ENCODE measurements around the gene BCDIN3D. TPM values are rescaled to one million over a fixed set of nuclear protein-coding genes. Genes with fewer than 3 reads are reported as not detected.

BCDIN3D gene
- total RNA-seq, 2 donors from 2014 or later: 1.3 to 3.6 TPM

- Histone ChIP-seq H3K36me3 (replicated peaks in 1 of 2; ENCODE audit: insufficient read depth in 1 of 2, low read depth in 2 of 2) (no peaks in the 10 kb centered on the region), H3K9me3 (no peaks in the 10 kb centered on the region), H3K27ac (no peak overlapping the region), H3K4me3 (no peak overlapping the region), H3K4me1 (no peaks in the 10 kb centered on the region), H3K27me3 (no peaks in the 10 kb centered on the region)
- TF ChIP-seq POLR2A (IDR thresholded peaks at IDR 0.05) (no peak), CTCF (IDR thresholded peaks at IDR 0.05) (no peak)
- WGBS, 2 donors: 63 to 77% methylated on average over 4 to 5 of the region's 5 CpGs
- intact Hi-C loops (cut with DNase I): no loop called here
- DNase-seq (no peak), ATAC-seq (no peak)
These were observed 34.2 kb upstream of the BCDIN3D start for GRCh38 chr12:49877066-49877465.

- no peak for ATAC-seq
- 89 to 90% methylated on average over 3 of the region's 3 CpGs for WGBS, 2 donors
- TF ChIP-seq POLR2A (IDR thresholded peaks at IDR 0.05) (no peak), CTCF (IDR thresholded peaks at IDR 0.05) (no peak)
These were observed 33.2 kb upstream of the BCDIN3D start for GRCh38 chr12:49876070-49876469.

GRCh38 chr12:49875115-49875720 is 32.3 kb upstream of the BCDIN3D start:
- TF ChIP-seq CTCF (IDR thresholded peaks at IDR 0.05) (no peak), POLR2A (IDR thresholded peaks at IDR 0.05) (no peak)
- Histone ChIP-seq H3K36me3 (replicated peaks in 1 of 2; ENCODE audit: insufficient read depth in 1 of 2, low read depth in 2 of 2) (no peaks in the 10 kb centered on the region), H3K9me3 (no peaks in the 10 kb centered on the region), H3K27ac (no peak overlapping the region), H3K27me3 (no peaks in the 10 kb centered on the region), H3K4me1 (no peaks in the 10 kb centered on the region), H3K4me3 (no peak overlapping the region)
- no peak for ATAC-seq
- 83 to 88% methylated on average over 9 of the region's 9 CpGs for WGBS, 2 donors
- DNase-seq: no peak
- intact Hi-C loops (cut with DNase I): no loop called here

More at GRCh38 chr12:49876070-49876469, 33.2 kb upstream of the BCDIN3D start:
- intact Hi-C loops (cut with DNase I): no loop called here
- Histone ChIP-seq H3K4me3 (no peak overlapping the region), H3K27me3 (no peaks in the 10 kb centered on the region), H3K27ac (no peak overlapping the region), H3K36me3 (replicated peaks in 1 of 2; ENCODE audit: insufficient read depth in 1 of 2, low read depth in 2 of 2) (no peaks in the 10 kb centered on the region), H3K4me1 (no peaks in the 10 kb centered on the region), H3K9me3 (no peaks in the 10 kb centered on the region)
- no peak for DNase-seq

- Histone ChIP-seq H3K27ac (no peak overlapping the region), H3K36me3 (replicated peaks in 1 of 2; ENCODE audit: insufficient read depth in 1 of 2, low read depth in 2 of 2) (no peaks in the 10 kb centered on the region), H3K4me1 (peaks cover 4% of the 10 kb centered on the region), H3K27me3 (no peaks in the 10 kb centered on the region), H3K9me3 (no peaks in the 10 kb centered on the region), H3K4me3 (no peak overlapping the region)
- DNase-seq (no peak), ATAC-seq (no peak)
- no peak for TF ChIP-seq POLR2A (IDR thresholded peaks at IDR 0.05)
- no peak for TF ChIP-seq CTCF (IDR thresholded peaks at IDR 0.05)
- 67 to 70% methylated on average over 9 to 12 of the region's 12 CpGs for whole genome bisulfite sequencing, 2 donors
- intact Hi-C loops (cut with DNase I): no loop called here
These were observed 31.4 kb upstream of the BCDIN3D start for GRCh38 chr12:49874142-49874897.
